DMS53 treated with DMSO at 0.1 percent for 48 hours (cell line): Measurements from ENCODE around the gene CNGA3.

Source experiments
- DNase-seq: peaks from one replicate; lab custom pipeline; 2025; ENCODE audit not compliant: unreplicated experiment; lab: John Stamatoyannopoulos, UW

The CNGA3 gene

DNA sequence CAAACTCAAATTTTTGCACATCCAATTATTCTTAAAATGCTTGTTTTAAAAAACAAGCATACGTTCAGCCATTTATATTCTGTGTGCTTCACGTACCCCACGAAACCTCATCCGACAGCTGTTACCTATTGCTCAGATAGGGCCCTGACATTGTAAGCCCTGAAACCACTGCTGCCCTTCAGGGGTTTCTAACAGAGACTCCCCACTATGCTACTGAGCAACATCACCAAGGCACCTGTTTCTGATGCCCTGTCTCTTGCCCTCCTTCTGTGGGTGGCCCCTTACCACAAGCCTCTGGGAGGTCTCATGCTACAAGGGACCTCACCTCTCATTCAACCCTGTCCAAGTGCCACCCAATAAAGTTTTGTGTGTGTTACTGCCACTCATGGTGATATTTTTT is 18.5 kb upstream of the CNGA3 start:
- DNase-seq: no peak

DNA sequence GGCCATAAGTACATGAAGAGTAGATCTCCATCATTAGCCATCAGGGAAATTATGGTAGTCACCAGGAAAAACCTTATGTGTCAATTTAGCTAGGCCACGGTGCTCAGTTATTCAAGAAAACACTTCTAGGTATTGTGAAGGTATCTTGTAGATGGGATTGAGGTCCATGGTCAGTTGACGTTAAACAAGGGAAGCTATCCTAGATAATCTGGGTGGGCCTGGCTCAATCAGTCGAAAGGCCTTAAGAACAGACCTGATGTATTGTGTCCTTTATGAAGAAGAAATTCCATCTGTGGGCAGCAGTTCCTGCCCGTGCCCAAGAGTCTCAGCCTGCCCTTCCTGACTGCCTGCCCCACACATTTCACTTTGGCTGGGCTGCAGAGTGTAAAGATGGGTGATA is 16.7 kb upstream of the CNGA3 start:
- no peak for DNase-seq

DNA sequence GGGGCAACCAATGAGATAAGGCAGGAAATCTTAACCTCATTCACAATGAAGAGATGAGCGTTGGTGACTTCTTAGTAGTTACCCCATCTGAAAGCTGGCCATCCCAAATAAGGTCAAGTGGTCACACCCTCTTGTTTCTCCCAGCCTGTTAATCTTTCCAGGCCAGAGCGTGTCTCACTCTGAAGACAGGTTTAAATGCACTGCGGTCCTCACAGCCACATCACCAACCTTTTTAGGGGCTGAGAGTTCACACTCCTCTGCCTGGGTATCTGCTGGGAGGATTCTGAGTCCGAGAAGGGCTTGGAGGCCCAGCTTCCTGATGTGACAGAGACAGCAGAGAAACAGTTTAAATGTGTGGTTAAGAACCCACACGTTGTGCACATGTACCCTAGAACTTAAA is 13.3 kb upstream of the CNGA3 start:
- DNase-seq: no peak

- DNase-seq: no peak
Observed at GRCh38 chr2:98333922-98334321, 12.3 kb upstream of the CNGA3 start.

DNA sequence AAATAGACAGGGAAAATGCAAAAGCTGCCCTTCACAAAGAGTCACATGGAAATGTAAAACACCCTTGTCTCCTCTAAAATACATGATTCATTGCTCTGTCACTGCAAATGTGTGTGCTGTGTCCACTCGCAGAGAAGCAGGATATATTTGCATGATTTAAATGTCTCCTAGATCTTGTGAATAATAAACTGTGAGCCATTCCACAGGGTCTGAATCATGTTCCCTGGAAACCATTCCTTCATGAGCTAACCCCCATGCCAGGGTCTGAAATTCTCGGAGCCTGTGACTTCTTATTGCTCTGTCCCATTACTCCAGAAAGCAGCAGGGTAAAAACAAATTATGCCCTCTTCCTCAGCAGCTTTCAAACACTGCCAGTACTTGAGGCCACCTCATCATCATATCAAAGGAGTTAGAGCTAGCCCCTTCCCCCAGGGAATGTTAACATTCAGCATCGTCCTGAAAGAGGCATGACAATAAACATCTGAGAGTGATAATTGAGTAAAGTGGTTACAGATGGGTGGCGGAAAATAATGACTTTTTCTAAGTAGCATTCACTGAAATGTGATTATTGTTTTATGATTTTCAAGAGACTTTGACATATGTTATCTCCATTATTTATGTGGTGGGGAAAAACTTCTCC is 11.7 kb upstream of the CNGA3 start:
- no peak for DNase-seq

DNA sequence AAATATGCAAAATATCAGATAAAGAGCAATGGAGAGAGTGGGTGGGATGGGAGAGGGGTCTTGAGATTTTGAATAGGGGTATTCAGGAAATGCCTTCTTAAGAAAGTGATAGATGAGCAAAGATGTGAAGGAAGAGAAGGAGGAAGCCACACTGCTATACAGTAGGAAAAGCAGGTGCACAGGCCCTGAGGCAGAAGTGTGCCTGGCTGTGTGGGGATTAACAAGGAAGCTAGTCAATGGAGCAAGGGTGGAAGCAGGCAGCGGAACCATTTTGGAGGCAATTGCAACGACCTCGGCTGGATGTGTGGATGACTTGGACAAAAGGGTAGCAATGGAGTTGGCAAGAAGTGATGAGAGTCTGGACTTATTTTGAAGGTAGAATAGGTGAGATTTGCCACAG is 11.0 kb upstream of the CNGA3 start:
- DNase-seq: no peak

DNA sequence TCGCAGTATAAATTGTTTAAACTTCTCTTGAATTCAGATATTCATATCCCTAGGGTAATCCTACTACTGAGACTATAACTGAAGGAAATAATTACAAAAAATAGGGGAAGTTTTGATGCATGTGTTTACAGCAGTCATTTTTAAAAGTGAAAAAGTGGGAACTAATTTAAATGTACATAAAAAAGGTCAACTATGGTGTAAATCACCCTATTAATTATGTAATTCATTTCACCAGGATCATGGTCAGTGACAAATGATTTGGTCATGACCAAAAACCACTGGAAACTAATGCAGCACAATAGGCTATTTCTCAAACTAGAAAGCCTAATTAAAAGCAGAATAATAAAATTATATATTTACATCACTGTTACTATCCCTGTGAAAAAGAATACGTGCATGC is 5.0 kb upstream of the CNGA3 start:
- DNase-seq: no peak

DNA sequence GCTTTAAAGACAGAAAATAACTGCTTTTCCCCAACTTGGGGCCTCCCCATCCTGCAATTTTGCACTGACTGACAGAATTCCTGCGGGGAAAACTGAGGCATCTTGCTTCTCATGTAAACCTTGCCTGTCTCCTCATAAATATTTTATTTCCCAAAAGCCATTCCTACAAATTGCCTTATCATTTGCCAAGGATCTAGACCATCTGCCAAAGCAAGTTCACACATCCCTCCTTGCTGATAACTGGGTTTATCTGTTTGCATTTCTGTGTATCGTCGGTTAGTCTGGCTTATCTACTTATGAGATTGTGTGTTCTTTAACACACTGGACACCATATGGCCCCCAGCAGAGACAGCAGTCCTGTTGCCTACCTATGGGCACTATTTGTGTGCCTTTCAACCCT is 3.0 kb upstream of the CNGA3 start:
- DNase-seq: no peak

- peak; percentile 18 for DNase-seq
Observed at GRCh38 chr2:98347298-98348065, 1.2 kb downstream of the CNGA3 start.

GRCh38 chr2:98348066-98348561 is 1.9 kb downstream of the CNGA3 start:
- peak; percentile 86 for DNase-seq

- DNase-seq: no peak
Observed at GRCh38 chr2:98350411-98350810, 4.2 kb downstream of the CNGA3 start.

- no peak for DNase-seq
Observed at GRCh38 chr2:98355881-98356280, 9.6 kb downstream of the CNGA3 start.

DNA sequence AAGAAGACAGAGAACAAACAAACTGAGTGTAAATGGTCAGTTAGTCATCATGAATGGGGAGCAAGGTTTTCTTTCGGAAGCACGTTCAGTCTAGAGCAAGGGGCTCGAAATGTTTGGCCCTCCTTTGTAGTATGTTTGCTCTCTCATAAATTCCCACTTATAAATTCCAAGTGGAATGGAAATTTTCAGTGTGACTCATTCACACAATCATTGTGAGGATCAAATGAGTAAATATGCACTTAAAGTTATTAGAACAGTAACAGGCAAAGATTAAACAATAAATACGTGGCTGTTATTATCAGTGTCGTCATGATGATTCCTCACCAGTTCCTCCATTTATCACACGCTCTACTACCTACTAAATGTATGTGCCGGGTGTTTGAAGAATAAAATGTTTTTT is 10.5 kb downstream of the CNGA3 start:
- DNase-seq: peak; percentile 96

DNA sequence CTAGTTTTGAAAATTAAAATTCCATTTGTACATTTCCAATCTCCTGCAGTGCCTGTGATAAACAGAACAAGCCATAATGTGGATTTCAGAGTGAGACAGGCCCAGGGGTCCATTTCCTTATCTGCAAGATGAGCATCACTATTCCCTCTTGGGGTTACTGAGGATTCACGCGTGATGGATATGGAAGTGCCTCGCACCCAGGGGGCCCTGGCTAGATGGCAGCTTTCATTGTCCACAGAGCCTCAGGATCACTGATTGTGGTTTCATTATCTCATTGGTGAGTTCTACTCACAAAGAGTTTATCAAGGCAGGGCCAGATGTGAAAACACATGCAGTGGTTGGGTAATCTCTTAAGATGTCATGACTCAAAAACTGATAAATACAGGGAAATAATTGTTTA is 11.6 kb downstream of the CNGA3 start:
- DNase-seq: no peak

GRCh38 chr2:98359986-98360385 is 13.7 kb downstream of the CNGA3 start:
- DNase-seq: no peak

GRCh38 chr2:98367721-98368120 is 21.5 kb downstream of the CNGA3 start:
- DNase-seq: no peak

GRCh38 chr2:98369710-98370239 is 23.5 kb downstream of the CNGA3 start:
- DNase-seq: no peak

DNA sequence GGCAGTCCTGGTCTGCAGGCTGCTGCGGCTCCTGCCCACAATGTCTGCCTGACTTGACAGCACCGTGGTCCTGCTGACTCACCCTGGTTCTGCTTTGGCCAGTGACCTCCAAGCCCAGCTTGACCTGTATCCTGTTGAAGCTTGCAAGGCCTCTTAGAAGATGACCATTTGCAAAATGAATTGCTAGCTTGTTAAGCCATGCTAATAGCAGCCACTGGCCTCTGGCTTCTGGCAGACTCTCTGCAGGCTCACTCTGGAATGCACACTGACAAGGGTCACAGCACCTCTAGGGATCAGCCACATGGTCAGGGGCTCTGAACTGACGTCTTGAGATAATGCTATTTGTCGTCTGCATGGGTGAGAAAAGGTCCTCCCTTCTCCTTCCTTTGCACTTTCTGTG is 25.9 kb downstream of the CNGA3 start:
- no peak for DNase-seq

- no peak for DNase-seq
Observed at GRCh38 chr2:98372579-98372978, 26.3 kb downstream of the CNGA3 start.

GRCh38 chr2:98374286-98374685 is 28.0 kb downstream of the CNGA3 start:
- DNase-seq: no peak

DNA sequence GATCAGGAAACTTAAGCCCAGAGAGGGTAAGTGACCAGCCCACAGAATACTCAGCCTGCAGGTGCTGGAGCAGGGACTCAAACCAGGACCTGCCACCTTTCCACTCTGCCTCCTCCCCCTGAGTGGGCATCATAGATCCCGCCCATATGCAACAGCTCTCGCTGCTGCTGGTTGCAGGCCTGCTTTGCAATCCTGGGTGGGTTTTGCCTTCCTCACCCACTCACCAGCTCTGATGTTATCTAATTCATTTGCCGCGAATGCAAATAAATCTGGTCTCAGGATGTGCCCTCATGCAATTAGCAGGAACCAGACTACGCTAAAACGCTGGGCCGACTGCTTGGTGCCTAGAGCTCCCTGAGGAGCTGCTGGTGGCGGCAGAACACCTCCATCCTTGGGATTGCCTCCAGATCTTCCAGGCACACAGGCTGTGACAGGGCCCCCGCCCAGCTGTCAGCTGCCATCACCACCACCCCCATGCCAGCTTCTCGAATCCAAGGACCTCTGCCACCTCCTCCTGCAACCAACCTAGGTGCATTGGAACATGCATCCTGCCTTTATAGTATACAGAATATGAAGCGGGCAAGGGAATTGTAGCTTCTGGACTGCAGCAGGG is 28.8 kb downstream of the CNGA3 start:
- DNase-seq: no peak

DNA sequence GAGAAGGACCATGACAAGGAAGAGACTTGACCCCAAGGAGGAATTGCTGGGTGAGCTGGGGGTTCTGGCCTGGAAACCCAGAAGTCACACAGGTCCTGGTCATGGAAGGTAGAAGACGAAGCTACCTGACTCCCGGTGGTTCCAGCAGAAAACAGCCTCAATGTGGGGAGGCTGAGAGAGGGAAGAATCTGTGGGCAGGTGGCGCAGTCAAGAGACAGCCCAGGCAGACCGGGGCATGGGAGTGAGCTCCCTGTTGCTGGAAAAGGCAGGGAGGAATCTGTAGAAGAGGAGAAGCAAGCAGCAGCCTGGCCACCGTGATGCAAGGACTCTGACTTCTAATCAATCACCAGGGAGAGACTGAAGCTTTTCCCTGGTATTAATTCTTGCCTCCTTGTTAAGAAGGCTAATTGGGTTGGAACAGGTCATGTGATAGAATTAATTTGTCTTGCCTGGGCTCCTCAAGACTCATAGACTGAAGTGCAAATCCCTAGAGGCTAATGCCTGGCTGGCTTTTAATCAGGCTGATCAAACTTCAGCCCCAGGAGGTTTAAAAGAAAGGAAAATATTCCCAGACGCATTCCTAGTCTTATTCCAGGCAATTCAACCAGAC is 30.1 kb downstream of the CNGA3 start:
- no peak for DNase-seq
